Measurements from ENCODE around the gene ZNF684. TPM values are rescaled to one million over a fixed set of nuclear protein-coding genes. Genes with fewer than 3 reads are reported as not detected.
"Not testable (repeated sequence)": the region's sequence is repeated elsewhere in the genome, so short reads cannot be mapped to it uniquely, and the experiment has no call there.

Gene ZNF684
- total RNA-seq, 4 donors from 2014 or later = 0.27 to 3.1 (median 1.6) TPM

GRCh38 chr1:40535732-40536131 is 4.3 kb downstream of the ZNF684 start:
- WGBS, 2 donors = 63 to 76% methylated on average over 2 of the region's 2 CpGs
- TF ChIP-seq CTCF (IDR thresholded peaks at IDR 0.05) = no peak
- no peak for TF ChIP-seq POLR2A (IDR thresholded peaks at IDR 0.05)
- intact Hi-C loops (cut with DNase I) = no loop called here

GRCh38 chr1:40539338-40539737 is 7.9 kb downstream of the ZNF684 start:
- WGBS, 2 donors = 72 to 91% methylated on average over 7 of the region's 7 CpGs
- H3K27me3 ChIP-seq = no peaks in the 10 kb centered on the region
- no peak overlapping the region for H3K4me3 ChIP-seq
- TF ChIP-seq POLR2A (IDR thresholded peaks at IDR 0.05) (no peak), CTCF (IDR thresholded peaks at IDR 0.05) (no peak)
- no peaks in the 10 kb centered on the region for H3K4me1 ChIP-seq
- no peak overlapping the region for H3K27ac ChIP-seq
- intact Hi-C loops (cut with DNase I) = no loop called here
- no peak for DNase-seq
- no peaks in the 10 kb centered on the region for H3K9me3 ChIP-seq
- peaks cover 0 to 40% (median 0%) of the 10 kb centered on the region in 3 donors for H3K36me3 ChIP-seq

More at GRCh38 chr1:40535732-40536131, 4.3 kb downstream of the ZNF684 start:
- Histone ChIP-seq H3K27me3 (no peaks in the 10 kb centered on the region), H3K9me3 (no peaks in the 10 kb centered on the region), H3K4me1 (peaks cover 5 to 19% (median 6%) of the 10 kb centered on the region in 3 donors), H3K36me3 (peaks cover 0 to 4% (median 0%) of the 10 kb centered on the region in 3 donors), H3K27ac (no peak overlapping the region), H3K4me3 (no peak overlapping the region)
- DNase-seq = no peak

GRCh38 chr1:40546957-40547356 is 15.5 kb downstream of the ZNF684 start:
- no peak for DNase-seq

GRCh38 chr1:40553017-40553416 is 21.6 kb downstream of the ZNF684 start:
- Histone ChIP-seq H3K4me1 (no peaks in the 10 kb centered on the region), H3K4me3 (no peak overlapping the region), H3K27me3 (no peaks in the 10 kb centered on the region), H3K9me3 (peaks cover 0 to 3% (median 0%) of the 10 kb centered on the region in 3 donors), H3K27ac (no peak overlapping the region), H3K36me3 (no peaks in the 10 kb centered on the region)
- no peak for DNase-seq
- no peak for TF ChIP-seq POLR2A (IDR thresholded peaks at IDR 0.05)
- TF ChIP-seq CTCF (IDR thresholded peaks at IDR 0.05) = no peak
- intact Hi-C loops (cut with DNase I) = no loop called here
- WGBS, 2 donors = 55 to 57% methylated on average over 4 of the region's 4 CpGs

More at GRCh38 chr1:40546957-40547356, 15.5 kb downstream of the ZNF684 start:
- TF ChIP-seq CTCF (IDR thresholded peaks at IDR 0.05) = no peak
- TF ChIP-seq POLR2A (IDR thresholded peaks at IDR 0.05) = no peak
- Histone ChIP-seq H3K9me3 (peaks cover 0 to 20% (median 5%) of the 10 kb centered on the region in 3 donors), H3K4me1 (no peaks in the 10 kb centered on the region), H3K36me3 (peaks cover 0 to 55% (median 4%) of the 10 kb centered on the region in 3 donors), H3K4me3 (no peak overlapping the region), H3K27me3 (no peaks in the 10 kb centered on the region), H3K27ac (no peak overlapping the region)
- intact Hi-C loops (cut with DNase I) = no loop called here
- 91 to 99% methylated on average over 4 of the region's 4 CpGs for WGBS, 2 donors

- DNase-seq; H3K36me3 ChIP-seq; H3K4me3 ChIP-seq; intact Hi-C loops (cut with DNase I); H3K9me3 ChIP-seq; H3K27ac ChIP-seq; H3K27me3 ChIP-seq; H3K4me1 ChIP-seq: not testable (repeated sequence)
- WGBS, 2 donors = 89 to 90% methylated on average over 7 of the region's 7 CpGs
These were observed 23.4 kb downstream of the ZNF684 start for GRCh38 chr1:40554807-40555206.

GRCh38 chr1:40556121-40556520 is 24.7 kb downstream of the ZNF684 start:
- no peak for DNase-seq
- Histone ChIP-seq H3K27me3 (no peaks in the 10 kb centered on the region), H3K36me3 (no peaks in the 10 kb centered on the region), H3K4me1 (no peaks in the 10 kb centered on the region), H3K4me3 (no peak overlapping the region), H3K27ac (no peak overlapping the region), H3K9me3 (no peaks in the 10 kb centered on the region)
- WGBS, 2 donors = 88 to 89% methylated on average over 5 of the region's 5 CpGs
- TF ChIP-seq POLR2A (IDR thresholded peaks at IDR 0.05) = no peak
- TF ChIP-seq CTCF (IDR thresholded peaks at IDR 0.05) = no peak
- intact Hi-C loops (cut with DNase I) = no loop called here

GRCh38 chr1:40558241-40558640 is 26.8 kb downstream of the ZNF684 start:
- intact Hi-C loops (cut with DNase I) = not testable (repeated sequence)
- 86% methylated on average over 1 of the region's 1 CpG; no CpG with 5 or more reads in 1 of the 2 donors for WGBS, 2 donors

More at GRCh38 chr1:40558241-40558640, 26.8 kb downstream of the ZNF684 start:
- DNase-seq, H3K9me3 ChIP-seq, H3K36me3 ChIP-seq, H3K4me3 ChIP-seq, H3K27me3 ChIP-seq, H3K4me1 ChIP-seq, H3K27ac ChIP-seq: not testable (repeated sequence)
